GM12878 (cell line): ENCODE results near the gene CMC1. TPM values are rescaled to one million over a fixed set of nuclear protein-coding genes. Genes with fewer than 3 reads are reported as not detected.

Source experiments
- ATAC-seq: fragments of 200-7000 bp; cut with Tn5 transposase; 3 replicates; pipeline ENCODE4 v1.9.1; 2020; ENCODE audit warnings: mild to moderate bottlenecking, moderate library complexity
- BruUV-seq: library from RNA; stranded (reverse); fragments of 400-500 nt; replicated peaks from 2 replicates; lab custom pipeline; 2021; lab: Mats Ljungman, UMichigan
- CTCF ChIA-PET: fragments of 300-600 bp; sonication (Branson Sonifier 250); formaldehyde crosslinking; extraction: SDS; loops from one replicate; lab custom pipeline; 2021; ENCODE audit warnings: inconsistent platforms; lab: Yijun Ruan, JAX
- POLR2A ChIA-PET: fragments of 350-600 bp; formaldehyde crosslinking; extraction: SDS; loops from one replicate; lab custom pipeline; 2021; ENCODE audit warnings: inconsistent platforms; lab: Charles Lee
- RAD21 ChIA-PET: fragments of 300-600 bp; sonication (Branson Sonifier 250); formaldehyde crosslinking; loops from one replicate; lab custom pipeline; 2023; ENCODE audit warnings: antibody characterized with exemption; ENCODE audit not compliant: unreplicated experiment; lab: Charles Lee
- SMC1A ChIA-PET: fragments of 300-600 bp; sonication (Branson Sonifier 250); formaldehyde crosslinking; loops from one replicate; lab custom pipeline; 2023; ENCODE audit not compliant: unreplicated experiment, uncharacterized antibody; lab: Charles Lee
- DNase-seq: peaks from one replicate; pipeline ENCODE4 v3.0.0-alpha.2; 2011; ENCODE audit warnings: low read depth, low spot score
- FAIRE-seq: peaks from 3 replicates; lab custom pipeline; 2011; peaks lifted over from hg19 to GRCh38; lab: Jason Lieb, UNC
- H2AFZ ChIP-seq: 2 replicates; pipeline ENCODE4 v1.6.0; 2011; ENCODE audit warnings: low read depth, low read length, control low read depth; ENCODE audit not compliant: control insufficient read depth
- H3K27ac ChIP-seq: 2 replicates; pipeline ENCODE4 v1.5.1; 2011; ENCODE audit warnings: control low read depth; ENCODE audit not compliant: control insufficient read depth, insufficient read depth
- H3K27me3 ChIP-seq, 2 experiments: replicated peaks in 1 of 2; 2 replicates each; pipeline versions ENCODE4 v1.6.0 to v1.6.1; 2011; ENCODE audit warnings: low read length in 1 of 2; ENCODE audit not compliant: control insufficient read depth in 2 of 2, insufficient read depth in 2 of 2
- H3K36me3 ChIP-seq, 2 experiments: 2 replicates each; pipeline ENCODE4 v1.5.1; 2011; ENCODE audit warnings: low read length in 1 of 2; ENCODE audit not compliant: control insufficient read depth in 2 of 2, insufficient read depth in 2 of 2
- H3K4me1 ChIP-seq: 2 replicates; pipeline ENCODE4 v1.6.1; 2011; ENCODE audit warnings: mild to moderate bottlenecking, low read length, moderate library complexity, mixed read lengths; ENCODE audit not compliant: control insufficient read depth, insufficient read depth
- H3K4me2 ChIP-seq: 2 replicates; pipeline ENCODE4 v1.6.0; 2011; ENCODE audit warnings: control low read depth; ENCODE audit not compliant: control insufficient read depth, insufficient read depth
- H3K4me3 ChIP-seq: fragments of 200-600 bp; sonication (generic); 2 replicates; pipeline ENCODE4 v1.5.1; 2016
- H3K79me2 ChIP-seq: 2 replicates; pipeline ENCODE4 v1.6.0; 2011; ENCODE audit warnings: low read length; ENCODE audit not compliant: control insufficient read depth, insufficient read depth
- H3K9ac ChIP-seq: 2 replicates; pipeline ENCODE4 v1.8.0; 2011; ENCODE audit warnings: low read length, control low read depth, mixed read lengths; ENCODE audit not compliant: control insufficient read depth, insufficient read depth
- H3K9me3 ChIP-seq: replicated peaks from 3 replicates; pipeline ENCODE4 v1.5.1; 2011; ENCODE audit warnings: mild to moderate bottlenecking, low read length; ENCODE audit not compliant: control insufficient read depth, insufficient read depth
- H4K20me1 ChIP-seq: 2 replicates; pipeline ENCODE4 v1.6.0; 2011; ENCODE audit not compliant: control insufficient read depth, insufficient read depth
- EGR1 ChIP-seq, 2 experiments: IDR thresholded peaks; 1 replicate in 1 of 2; 2 replicates in 1 of 2; pipeline ENCODE4 v1.6.1; 2011 to 2012; ENCODE audit warnings: low read depth in 2 of 2, low read length in 2 of 2, borderline replicate concordance in 1 of 2, mild to moderate bottlenecking in 1 of 2, moderate library complexity in 1 of 2
- IRF5 ChIP-seq: fragments of 450-650 bp; IDR thresholded peaks from 2 replicates; pipeline ENCODE4 v1.6.1; 2017; ENCODE audit warnings: borderline replicate concordance
- NFIC ChIP-seq: IDR thresholded peaks from 2 replicates; pipeline ENCODE4 v1.6.1; 2012; ENCODE audit warnings: low read depth, mild to moderate bottlenecking, inconsistent platforms, low read length, moderate library complexity
- NR2C1 ChIP-seq: fragments of 450-650 bp; IDR thresholded peaks from 2 replicates; pipeline ENCODE4 v1.6.1; 2017; ENCODE audit warnings: antibody characterized with exemption, mild to moderate bottlenecking, moderate library complexity
- PML ChIP-seq: IDR thresholded peaks from 2 replicates; pipeline ENCODE4 v1.6.1; 2012; ENCODE audit warnings: low read length, inconsistent platforms
- RUNX3 ChIP-seq: IDR thresholded peaks from 2 replicates; pipeline ENCODE4 v1.6.1; 2012; ENCODE audit warnings: low read length, inconsistent platforms
- SPI1 ChIP-seq: IDR thresholded peaks from 2 replicates; pipeline ENCODE4 v1.6.1; 2011; ENCODE audit warnings: low read depth, mild to moderate bottlenecking, low read length, moderate library complexity, borderline replicate concordance; ENCODE audit not compliant: insufficient read depth
- YBX1 ChIP-seq: fragments of 450-650 bp; IDR thresholded peaks from 2 replicates; pipeline ENCODE4 v1.6.1; 2016; ENCODE audit warnings: antibody characterized with exemption
- YY1 ChIP-seq: IDR thresholded peaks from 2 replicates; pipeline ENCODE4 v1.6.1; 2011; ENCODE audit warnings: low read depth, mild to moderate bottlenecking, low read length
- in situ Hi-C: fragments of 300-500 bp; cut with MboI; formaldehyde crosslinking; loops from 9 replicates; pipeline ENCODE4 v1.14.3; 2018; ENCODE audit warnings: mixed read lengths
- intact Hi-C: fragments of 100-400 bp; cut with micrococcal nuclease; formaldehyde crosslinking; loops from one replicate; pipeline ENCODE4 v1.14.2; 2022; ENCODE audit not compliant: unreplicated experiment
- polyA plus RNA-seq, 11 experiments: library from polyadenylated mRNA; depleted of rRNA in 4 of 11; unstranded in 6 of 11; stranded (reverse) in 5 of 11; fragments of >200 nt; fragmentation: Nextera tagmentation in 4 of 11; fragmentation: Illumina TruSeq in 1 of 11; extraction: Ambion mirVana in 4 of 11; extraction: Trizol in 1 of 11; gene quantifications; 1 replicate in 1 of 11; 2 replicates in 10 of 11; pipeline versions ENCODE4 v1.2.1 to v1.2.3, GENCODE V29; 2011 to 2016; ENCODE audit warnings: inconsistent platforms in 2 of 11, missing spikeins in 2 of 11, low read depth in 1 of 11
- total RNA-seq, 4 experiments: library from RNA; depleted of rRNA in 3 of 4; stranded (reverse); fragments of >200 nt in 3 of 4; fragmentation: Illumina TruSeq in 1 of 4; extraction: Trizol in 1 of 4; gene quantifications; 2 replicates each; pipeline versions ENCODE4 v1.2.1 to v1.2.3, GENCODE V29; 2013 to 2021
- TF ChIP-seq, protein P1 (sequence below): fragments of 450-650 bp; IDR thresholded peaks from 2 replicates; pipeline ENCODE4 v1.6.1; 2014; ENCODE audit warnings: mild to moderate bottlenecking
- TF ChIP-seq, protein P2 (sequence below): IDR thresholded peaks from 2 replicates; pipeline ENCODE4 v1.6.1; 2011; ENCODE audit warnings: low read depth, mild to moderate bottlenecking, low read length, moderate library complexity, borderline replicate concordance; ENCODE audit errors: extremely low read depth
- TF ChIP-seq, protein P3 (sequence below): fragments of 450-650 bp; IDR thresholded peaks from 2 replicates; pipeline ENCODE4 v1.6.1; 2017; ENCODE audit warnings: antibody characterized with exemption, mild to moderate bottlenecking, moderate library complexity
- TF ChIP-seq, protein P4 (sequence below): fragments of 450-650 bp; IDR thresholded peaks from 2 replicates; pipeline ENCODE4 v1.6.1; 2017; ENCODE audit warnings: low read depth, mild to moderate bottlenecking, moderate library complexity

Gene CMC1
- total and polyA plus RNA-seq, 10 of the 15 experiments (the other 5 are each of a cell fraction or from before 2014, with no cell fraction given) = 12.3 to 118 (median 29.3) TPM

DNA sequence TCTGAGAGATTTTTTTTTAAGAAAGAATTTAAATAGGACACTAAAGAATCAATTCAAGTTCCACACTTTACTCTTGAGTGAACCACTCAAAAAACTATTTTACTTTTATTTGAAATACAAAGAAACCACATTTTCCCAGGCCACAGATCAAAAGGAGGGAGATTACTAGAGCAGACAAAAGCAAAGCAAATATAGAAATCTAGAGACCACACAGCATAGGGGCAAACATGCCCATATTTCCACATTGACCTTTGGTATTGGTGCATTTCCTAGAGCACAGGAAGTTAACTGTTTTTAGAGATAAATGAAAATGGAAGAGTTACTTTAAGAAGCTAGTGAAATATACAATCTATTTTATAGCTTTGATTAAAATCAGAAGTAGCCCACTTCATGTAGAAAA lies 79.6 kb downstream of the CMC1 start:
- ChIA-PET RAD21 (interaction anchor here (0.8 to 2.7 kb wide), 10 partner anchors 11 to 609 kb away, joined by 3 to 21 read pairs (median 5); partner anchors contain the start of gene EOMES), SMC1A (interaction anchor here (0.7 to 3.6 kb wide), 18 partner anchors 9 to 639 kb away, joined by 3 to 21 read pairs (median 4); no protein-coding TSS in a partner anchor), POLR2A (interaction anchor here (0.6 to 1.6 kb wide), 3 partner anchors 393 to 640 kb away, joined by 3 to 8 read pairs (median 4); no protein-coding TSS in a partner anchor), CTCF (interaction anchor here (1.1 to 2.9 kb wide), 15 partner anchors 9 to 1009 kb away, joined by 3 to 9 read pairs (median 5); no protein-coding TSS in a partner anchor)
- H3K4me3 ChIP-seq = no peak overlapping the region
- H3K9ac ChIP-seq = no peak overlapping the region
- peaks cover 0 to 10% of the 10 kb centered on the region in 2 experiments; a peak in 2 of 4 replicates for H3K36me3 ChIP-seq
- no peak overlapping the region for H3K27ac ChIP-seq
- H3K9me3 ChIP-seq = no peaks in the 10 kb centered on the region
- H3K4me1 ChIP-seq = no peaks in the 10 kb centered on the region
- no peak overlapping the region for H3K4me2 ChIP-seq
- H4K20me1 ChIP-seq = no peaks in the 10 kb centered on the region
- no peaks in the 10 kb centered on the region for H3K27me3 ChIP-seq
- no peak for ATAC-seq
- intact Hi-C loops (no loop called here), in situ Hi-C loops (no loop called here)
- no peak overlapping the region for H2AFZ ChIP-seq
- FAIRE-seq = no peak
- DNase-seq = no peak
- no TSS peak for BruUV-seq
- no peak for TF ChIP-seq PML
- no peak for TF ChIP-seq RUNX3
- no peak for TF ChIP-seq NR2C1
- no peak for TF ChIP-seq NFIC
- TF ChIP-seq, protein P1, sequence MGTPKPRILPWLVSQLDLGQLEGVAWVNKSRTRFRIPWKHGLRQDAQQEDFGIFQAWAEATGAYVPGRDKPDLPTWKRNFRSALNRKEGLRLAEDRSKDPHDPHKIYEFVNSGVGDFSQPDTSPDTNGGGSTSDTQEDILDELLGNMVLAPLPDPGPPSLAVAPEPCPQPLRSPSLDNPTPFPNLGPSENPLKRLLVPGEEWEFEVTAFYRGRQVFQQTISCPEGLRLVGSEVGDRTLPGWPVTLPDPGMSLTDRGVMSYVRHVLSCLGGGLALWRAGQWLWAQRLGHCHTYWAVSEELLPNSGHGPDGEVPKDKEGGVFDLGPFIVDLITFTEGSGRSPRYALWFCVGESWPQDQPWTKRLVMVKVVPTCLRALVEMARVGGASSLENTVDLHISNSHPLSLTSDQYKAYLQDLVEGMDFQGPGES = no peak
- TF ChIP-seq, protein P2, sequence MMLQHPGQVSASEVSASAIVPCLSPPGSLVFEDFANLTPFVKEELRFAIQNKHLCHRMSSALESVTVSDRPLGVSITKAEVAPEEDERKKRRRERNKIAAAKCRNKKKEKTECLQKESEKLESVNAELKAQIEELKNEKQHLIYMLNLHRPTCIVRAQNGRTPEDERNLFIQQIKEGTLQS = no peak
- TF ChIP-seq, protein P3, sequence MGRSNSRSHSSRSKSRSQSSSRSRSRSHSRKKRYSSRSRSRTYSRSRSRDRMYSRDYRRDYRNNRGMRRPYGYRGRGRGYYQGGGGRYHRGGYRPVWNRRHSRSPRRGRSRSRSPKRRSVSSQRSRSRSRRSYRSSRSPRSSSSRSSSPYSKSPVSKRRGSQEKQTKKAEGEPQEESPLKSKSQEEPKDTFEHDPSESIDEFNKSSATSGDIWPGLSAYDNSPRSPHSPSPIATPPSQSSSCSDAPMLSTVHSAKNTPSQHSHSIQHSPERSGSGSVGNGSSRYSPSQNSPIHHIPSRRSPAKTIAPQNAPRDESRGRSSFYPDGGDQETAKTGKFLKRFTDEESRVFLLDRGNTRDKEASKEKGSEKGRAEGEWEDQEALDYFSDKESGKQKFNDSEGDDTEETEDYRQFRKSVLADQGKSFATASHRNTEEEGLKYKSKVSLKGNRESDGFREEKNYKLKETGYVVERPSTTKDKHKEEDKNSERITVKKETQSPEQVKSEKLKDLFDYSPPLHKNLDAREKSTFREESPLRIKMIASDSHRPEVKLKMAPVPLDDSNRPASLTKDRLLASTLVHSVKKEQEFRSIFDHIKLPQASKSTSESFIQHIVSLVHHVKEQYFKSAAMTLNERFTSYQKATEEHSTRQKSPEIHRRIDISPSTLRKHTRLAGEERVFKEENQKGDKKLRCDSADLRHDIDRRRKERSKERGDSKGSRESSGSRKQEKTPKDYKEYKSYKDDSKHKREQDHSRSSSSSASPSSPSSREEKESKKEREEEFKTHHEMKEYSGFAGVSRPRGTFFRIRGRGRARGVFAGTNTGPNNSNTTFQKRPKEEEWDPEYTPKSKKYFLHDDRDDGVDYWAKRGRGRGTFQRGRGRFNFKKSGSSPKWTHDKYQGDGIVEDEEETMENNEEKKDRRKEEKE = no peak
- no peak for TF ChIP-seq YY1
- no peak for TF ChIP-seq YBX1
- TF ChIP-seq IRF5 = no peak
- TF ChIP-seq EGR1 (IDR thresholded peaks at IDR 0.05; ENCODE audit: borderline replicate concordance in 1 of 2, low read depth in 2 of 2, low read length in 2 of 2) = no peak
- no peak for TF ChIP-seq SPI1
- TF ChIP-seq, protein P4, sequence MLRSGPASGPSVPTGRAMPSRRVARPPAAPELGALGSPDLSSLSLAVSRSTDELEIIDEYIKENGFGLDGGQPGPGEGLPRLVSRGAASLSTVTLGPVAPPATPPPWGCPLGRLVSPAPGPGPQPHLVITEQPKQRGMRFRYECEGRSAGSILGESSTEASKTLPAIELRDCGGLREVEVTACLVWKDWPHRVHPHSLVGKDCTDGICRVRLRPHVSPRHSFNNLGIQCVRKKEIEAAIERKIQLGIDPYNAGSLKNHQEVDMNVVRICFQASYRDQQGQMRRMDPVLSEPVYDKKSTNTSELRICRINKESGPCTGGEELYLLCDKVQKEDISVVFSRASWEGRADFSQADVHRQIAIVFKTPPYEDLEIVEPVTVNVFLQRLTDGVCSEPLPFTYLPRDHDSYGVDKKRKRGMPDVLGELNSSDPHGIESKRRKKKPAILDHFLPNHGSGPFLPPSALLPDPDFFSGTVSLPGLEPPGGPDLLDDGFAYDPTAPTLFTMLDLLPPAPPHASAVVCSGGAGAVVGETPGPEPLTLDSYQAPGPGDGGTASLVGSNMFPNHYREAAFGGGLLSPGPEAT = no peak
- no peaks in the 10 kb centered on the region for H3K79me2 ChIP-seq
